ENCODE results near the gene BPIFA3.
A peak's percentile ranks its signal among the peaks of the same experiment; 100 is the strongest.

Gene BPIFA3

DNA sequence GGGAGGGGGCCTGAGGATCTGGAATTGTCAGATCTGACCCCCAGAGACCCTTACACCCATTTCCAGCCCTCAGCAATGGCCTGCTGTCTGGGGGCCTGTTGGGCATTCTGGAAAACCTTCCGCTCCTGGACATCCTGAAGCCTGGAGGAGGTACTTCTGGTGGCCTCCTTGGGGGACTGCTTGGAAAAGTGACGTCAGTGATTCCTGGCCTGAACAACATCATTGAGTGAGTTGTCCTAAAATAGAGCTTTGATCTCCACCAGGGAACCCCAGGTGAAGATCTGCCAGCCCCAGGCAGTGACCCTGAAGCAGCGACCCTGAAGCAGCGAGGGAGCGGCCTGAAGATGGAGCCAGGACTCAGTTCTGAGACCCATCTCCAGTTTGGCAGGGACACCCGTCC lies 20.8 kb downstream of the BPIFA3 start:
- Histone ChIP-seq H3K27ac (no peak overlapping the region), H3K4me1 (peaks cover 14% of the 10 kb centered on the region), H4K20me1 (no peaks in the 10 kb centered on the region), H3K9me3 (no peaks in the 10 kb centered on the region), H3K4me3 (no peak overlapping the region), H3K4me2 (no peak overlapping the region), H3K27me3 (no peaks in the 10 kb centered on the region), H3K36me3 (no peaks in the 10 kb centered on the region), H3K9ac (no peak overlapping the region)
- TF ChIP-seq Cebpa-rat (IDR thresholded peaks at IDR 0.05): no peak

- Histone ChIP-seq H3K9me3 (no peaks in the 10 kb centered on the region), H3K4me2 (no peak overlapping the region), H3K36me3 (no peaks in the 10 kb centered on the region), H3K27ac (no peak overlapping the region), H3K4me3 (no peak overlapping the region), H3K27me3 (no peaks in the 10 kb centered on the region), H4K20me1 (no peaks in the 10 kb centered on the region), H3K4me1 (no peaks in the 10 kb centered on the region), H3K9ac (no peak overlapping the region)
- no peak for TF ChIP-seq Cebpa-rat (IDR thresholded peaks at IDR 0.05)
These were observed 22.3 kb downstream of the BPIFA3 start for GRCh38 chr20:33239418-33239817.

DNA sequence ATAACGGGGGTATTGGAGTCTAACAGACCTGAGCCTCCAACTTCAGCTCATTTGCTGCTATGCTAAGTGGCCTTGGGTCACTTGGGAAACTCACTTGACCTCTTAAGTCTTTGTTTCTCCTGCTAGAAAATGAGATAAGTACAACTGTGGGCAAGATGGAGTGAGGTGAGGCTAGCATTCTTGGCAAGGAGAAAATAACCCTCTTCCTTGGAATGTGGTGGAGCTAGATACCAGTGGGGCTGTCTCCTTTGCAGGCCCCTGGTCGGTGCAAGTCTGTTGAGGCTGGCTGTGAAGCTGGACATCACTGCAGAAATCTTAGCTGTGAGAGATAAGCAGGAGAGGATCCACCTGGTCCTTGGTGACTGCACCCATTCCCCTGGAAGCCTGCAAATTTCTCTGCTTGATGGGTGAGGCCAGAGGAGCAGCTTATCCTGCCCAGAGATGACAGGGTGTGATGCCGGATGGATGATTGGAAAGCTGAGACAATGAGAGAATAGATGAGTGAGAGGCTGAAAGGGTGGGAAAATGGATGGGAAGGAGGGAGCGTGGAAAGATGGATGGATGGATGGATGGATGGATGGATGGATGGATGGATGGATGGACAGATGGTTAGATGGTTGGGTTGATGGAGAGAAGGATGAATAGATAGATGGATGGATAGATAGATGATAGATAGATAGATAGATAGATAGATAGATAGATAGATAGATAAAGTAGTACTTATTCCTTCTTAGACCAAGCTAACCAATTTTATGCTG lies 23.0 kb downstream of the BPIFA3 start:
- Histone ChIP-seq H3K27ac (no peak overlapping the region), H3K36me3 (no peaks in the 10 kb centered on the region), H3K4me3 (no peak overlapping the region), H3K4me1 (no peaks in the 10 kb centered on the region), H3K9me3 (no peaks in the 10 kb centered on the region), H3K27me3 (no peaks in the 10 kb centered on the region), H3K4me2 (no peak overlapping the region), H3K9ac (no peak overlapping the region), H4K20me1 (no peaks in the 10 kb centered on the region)
- TF ChIP-seq Cebpa-rat (IDR thresholded peaks at IDR 0.05): no peak

DNA sequence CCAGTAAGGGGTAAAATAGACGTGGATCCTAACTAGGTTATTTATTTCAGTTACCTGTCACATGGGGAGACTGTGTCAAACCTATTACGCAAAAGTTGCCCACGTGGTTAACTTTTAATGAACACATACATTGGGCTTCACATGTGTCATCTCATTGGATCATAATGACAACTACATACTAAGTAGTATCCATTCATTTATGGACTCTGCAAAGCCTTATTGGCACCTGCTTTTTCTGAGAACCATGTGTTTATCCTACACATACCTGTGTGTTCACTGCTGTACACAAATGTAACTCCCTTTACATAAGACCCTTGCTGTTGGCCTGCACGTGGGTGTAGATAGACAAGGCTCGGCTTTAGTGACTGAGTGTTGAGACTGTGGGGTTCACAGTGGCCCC lies 23.8 kb downstream of the BPIFA3 start:
- no peaks in the 10 kb centered on the region for H3K27me3 ChIP-seq
- no peaks in the 10 kb centered on the region for H3K9me3 ChIP-seq
- no peak overlapping the region for H3K9ac ChIP-seq
- H3K36me3 ChIP-seq: no peaks in the 10 kb centered on the region
- H3K27ac ChIP-seq: no peak overlapping the region
- no peaks in the 10 kb centered on the region for H3K4me1 ChIP-seq
- TF ChIP-seq Cebpa-rat (IDR thresholded peaks at IDR 0.05): no peak
- no peaks in the 10 kb centered on the region for H4K20me1 ChIP-seq
- no peak overlapping the region for H3K4me3 ChIP-seq
- no peak overlapping the region for H3K4me2 ChIP-seq

DNA sequence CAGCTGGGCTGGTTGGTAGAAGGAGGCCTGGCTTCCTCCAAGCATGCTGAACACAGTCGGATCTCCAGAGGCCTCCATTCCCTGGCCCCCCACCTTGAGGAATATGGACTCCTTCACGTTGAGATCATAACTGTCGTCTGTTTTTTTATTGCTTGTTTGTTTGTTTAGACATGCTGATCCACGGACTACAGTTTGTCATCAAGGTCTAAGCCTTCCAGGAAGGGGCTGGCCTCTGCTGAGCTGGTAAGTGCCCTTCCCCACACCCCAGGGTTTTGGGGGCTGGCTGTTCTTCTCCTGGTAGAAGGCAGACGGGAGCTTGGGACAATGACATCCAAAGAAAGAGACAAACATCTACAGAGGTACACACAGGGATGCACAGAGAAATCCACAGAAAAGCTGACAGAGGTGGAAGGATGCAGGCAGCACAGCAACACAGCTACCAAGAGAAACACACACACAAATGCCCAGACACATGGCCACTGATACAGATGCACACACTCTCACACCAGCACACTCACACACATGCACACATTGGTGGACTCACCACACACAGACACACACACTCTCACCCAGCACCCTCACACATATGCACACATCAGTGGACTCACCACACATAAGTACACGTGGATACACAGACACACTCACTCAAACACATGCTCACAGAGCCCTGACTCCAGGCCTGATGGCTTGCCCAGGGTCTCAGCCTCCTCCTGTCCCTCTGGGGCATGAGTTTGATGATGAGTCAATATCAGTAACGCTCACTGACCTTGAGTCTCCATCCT lies 25.4 kb downstream of the BPIFA3 start:
- Histone ChIP-seq H3K9me3 (no peaks in the 10 kb centered on the region), H3K4me2 (no peak overlapping the region), H3K36me3 (no peaks in the 10 kb centered on the region), H3K27ac (no peak overlapping the region), H3K9ac (no peak overlapping the region), H3K4me3 (no peak overlapping the region), H3K27me3 (no peaks in the 10 kb centered on the region), H4K20me1 (no peaks in the 10 kb centered on the region), H3K4me1 (peaks cover 5% of the 10 kb centered on the region; the same call in 1 of the 2 replicates)
- no peak for TF ChIP-seq Cebpa-rat (IDR thresholded peaks at IDR 0.05)

- H3K9me3 ChIP-seq: no peaks in the 10 kb centered on the region
These were observed 28.9 kb downstream of the BPIFA3 start for GRCh38 chr20:33246077-33246476.

GRCh38 chr20:33249456-33249855 lies 32.3 kb downstream of the BPIFA3 start:
- TF ChIP-seq Cebpa-rat (IDR thresholded peaks at IDR 0.05): no peak
- Histone ChIP-seq H4K20me1 (no peaks in the 10 kb centered on the region), H3K27ac (no peak overlapping the region), H3K4me3 (no peak overlapping the region), H3K4me2 (no peak overlapping the region), H3K36me3 (no peaks in the 10 kb centered on the region), H3K9ac (no peak overlapping the region), H3K4me1 (peaks cover 19% of the 10 kb centered on the region), H3K9me3 (no peaks in the 10 kb centered on the region), H3K27me3 (no peaks in the 10 kb centered on the region)

More at GRCh38 chr20:33246077-33246476, 28.9 kb downstream of the BPIFA3 start:
- no peak for TF ChIP-seq Cebpa-rat (IDR thresholded peaks at IDR 0.05)
- Histone ChIP-seq H3K4me3 (no peak overlapping the region), H3K27me3 (no peaks in the 10 kb centered on the region), H3K9ac (no peak overlapping the region), H3K36me3 (no peaks in the 10 kb centered on the region), H3K27ac (no peak overlapping the region), H3K4me2 (peak overlapping the region; percentile 22; the same call in 1 of the 2 replicates), H4K20me1 (no peaks in the 10 kb centered on the region), H3K4me1 (peaks cover 17% of the 10 kb centered on the region)

DNA sequence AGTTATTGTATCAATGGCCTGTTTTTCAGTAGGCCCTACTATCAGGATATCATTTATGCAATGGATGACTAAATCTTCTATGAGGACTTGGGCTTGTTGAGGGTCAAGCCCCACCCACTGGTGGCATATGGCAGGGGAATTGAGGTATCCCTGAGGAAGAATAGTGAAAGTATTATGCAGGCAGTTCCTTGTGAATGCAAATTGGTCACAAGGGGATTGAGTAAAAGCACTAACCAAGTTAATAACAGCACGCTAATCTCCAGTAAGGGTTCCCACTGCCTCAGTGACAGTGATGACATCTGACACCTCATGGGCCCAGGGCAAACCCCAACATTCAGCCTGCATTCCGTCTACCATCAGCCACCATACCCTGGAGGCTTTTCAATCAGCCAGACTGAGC lies 33.5 kb downstream of the BPIFA3 start:
- Histone ChIP-seq H3K9me3 (no peaks in the 10 kb centered on the region), H3K27me3 (no peaks in the 10 kb centered on the region), H3K36me3 (no peaks in the 10 kb centered on the region), H3K4me3 (no peak overlapping the region), H3K4me1 (peaks cover 19% of the 10 kb centered on the region), H3K4me2 (peak overlapping the region; percentile 57), H3K9ac (no peak overlapping the region), H4K20me1 (no peaks in the 10 kb centered on the region), H3K27ac (no peak overlapping the region)
- TF ChIP-seq Cebpa-rat (IDR thresholded peaks at IDR 0.05): no peak

DNA sequence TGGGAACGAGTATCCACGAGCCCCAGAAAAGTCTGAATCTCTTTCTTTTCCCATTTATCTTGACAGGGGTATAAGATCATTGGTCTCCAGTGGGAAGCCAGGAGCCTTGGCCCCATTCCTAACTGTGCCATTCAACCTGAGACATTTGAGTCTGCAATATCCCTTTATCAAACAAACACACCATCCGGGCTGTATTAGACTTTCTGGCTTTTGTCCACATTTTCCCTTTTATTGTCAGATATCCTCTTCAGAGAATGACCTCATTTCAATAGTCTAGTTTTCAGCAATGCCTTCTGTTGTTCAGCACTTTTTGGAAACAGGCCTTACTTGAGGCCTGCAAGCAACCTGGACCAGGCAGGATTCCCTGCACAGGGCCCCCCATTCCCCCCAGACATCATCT lies 34.3 kb downstream of the BPIFA3 start:
- no peak overlapping the region for H3K4me3 ChIP-seq
- no peaks in the 10 kb centered on the region for H4K20me1 ChIP-seq
- no peak overlapping the region for H3K9ac ChIP-seq
- no peaks in the 10 kb centered on the region for H3K27me3 ChIP-seq
- no peak overlapping the region for H3K4me2 ChIP-seq
- peaks cover 15% of the 10 kb centered on the region for H3K4me1 ChIP-seq
- no peaks in the 10 kb centered on the region for H3K36me3 ChIP-seq
- H3K9me3 ChIP-seq: no peaks in the 10 kb centered on the region
- H3K27ac ChIP-seq: no peak overlapping the region
- TF ChIP-seq Cebpa-rat (IDR thresholded peaks at IDR 0.05): no peak

DNA sequence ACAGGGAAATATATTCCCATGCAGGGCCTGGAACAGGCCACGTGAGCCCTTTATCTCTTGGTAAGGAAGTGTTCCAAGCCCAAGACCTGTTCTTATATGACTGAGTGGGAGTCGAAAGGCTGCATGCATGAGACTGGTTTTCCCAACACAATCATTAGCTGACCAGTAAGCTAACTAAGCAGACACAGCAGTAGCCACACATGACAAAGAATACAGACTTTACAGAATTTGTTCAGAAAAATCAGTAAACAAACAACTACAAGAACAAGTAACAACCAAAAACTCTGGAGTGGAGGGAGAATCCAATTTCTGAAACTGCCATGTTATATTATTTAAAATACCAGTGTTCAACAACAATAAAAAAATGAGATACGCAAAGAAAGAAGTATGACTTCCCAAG lies 35.3 kb downstream of the BPIFA3 start:
- Histone ChIP-seq H3K9ac (no peak overlapping the region), H3K4me2 (no peak overlapping the region), H3K36me3 (no peaks in the 10 kb centered on the region), H3K27ac (no peak overlapping the region), H3K4me3 (no peak overlapping the region), H3K27me3 (no peaks in the 10 kb centered on the region), H4K20me1 (no peaks in the 10 kb centered on the region), H3K4me1 (peaks cover 15% of the 10 kb centered on the region), H3K9me3 (no peaks in the 10 kb centered on the region)
- TF ChIP-seq Cebpa-rat (IDR thresholded peaks at IDR 0.05): no peak
